ENCODE results near the gene GPR137C.
"Not testable (repeated sequence)": the region's sequence is repeated elsewhere in the genome, so short reads cannot be mapped to it uniquely, and the experiment has no call there.

The GPR137C gene

DNA sequence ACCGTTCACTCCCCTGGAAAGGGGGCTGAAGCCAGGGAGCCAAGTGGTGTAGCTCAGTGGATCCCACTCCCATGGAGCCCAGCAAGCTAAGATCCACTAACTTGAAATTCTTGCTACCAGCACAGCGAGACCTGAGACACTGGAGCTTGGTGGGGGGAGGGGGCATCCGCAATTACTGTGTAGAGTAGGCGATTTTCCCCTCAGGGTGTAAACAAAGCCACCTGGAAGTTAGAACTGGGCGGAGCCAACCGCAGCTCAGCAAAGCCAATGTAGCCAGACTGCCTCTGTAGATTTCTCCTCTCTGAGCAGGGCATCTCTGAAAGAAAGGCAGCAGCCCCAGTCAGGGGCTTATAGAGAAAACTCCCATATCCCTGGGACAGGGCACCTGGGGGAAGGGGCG, 15.8 kb downstream of the GPR137C start:
- not testable (repeated sequence) for DNase-seq

GRCh38 chr14:52575858-52576257, 23.2 kb downstream of the GPR137C start:
- no peak for DNase-seq

GRCh38 chr14:52583544-52583943, 30.9 kb downstream of the GPR137C start:
- no peak for DNase-seq

GRCh38 chr14:52589646-52590045, 37.0 kb downstream of the GPR137C start:
- no peak for DNase-seq

- DNase-seq = no peak
Observed at GRCh38 chr14:52590318-52590717, 37.7 kb downstream of the GPR137C start.

DNA sequence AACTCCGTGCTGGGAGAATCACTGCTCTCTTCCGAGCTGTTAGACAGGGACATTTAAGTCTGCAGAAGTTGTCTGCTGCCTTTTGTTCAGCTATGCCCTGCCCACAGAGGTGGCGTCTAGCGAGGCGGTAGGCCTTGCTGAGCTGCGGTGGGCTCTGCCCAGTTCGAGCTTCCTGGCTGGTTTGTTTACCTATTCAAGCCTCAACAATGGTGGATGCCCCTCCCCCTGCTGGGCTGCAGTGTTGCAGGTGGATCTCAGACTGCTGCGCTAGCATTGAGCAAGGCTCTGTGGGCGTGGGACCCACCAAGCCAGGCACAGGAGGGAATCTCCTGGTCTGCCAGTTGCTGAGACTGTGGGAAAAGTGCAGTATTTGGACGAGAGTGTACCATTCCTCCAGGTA, 43.7 kb downstream of the GPR137C start:
- no peak for DNase-seq

- no peak for DNase-seq
Observed at GRCh38 chr14:52596861-52597260, 44.2 kb downstream of the GPR137C start.

GRCh38 chr14:52598568-52598967, 45.9 kb downstream of the GPR137C start:
- DNase-seq = no peak

- DNase-seq = no peak
Observed at GRCh38 chr14:52599974-52600373, 47.3 kb downstream of the GPR137C start.

DNA sequence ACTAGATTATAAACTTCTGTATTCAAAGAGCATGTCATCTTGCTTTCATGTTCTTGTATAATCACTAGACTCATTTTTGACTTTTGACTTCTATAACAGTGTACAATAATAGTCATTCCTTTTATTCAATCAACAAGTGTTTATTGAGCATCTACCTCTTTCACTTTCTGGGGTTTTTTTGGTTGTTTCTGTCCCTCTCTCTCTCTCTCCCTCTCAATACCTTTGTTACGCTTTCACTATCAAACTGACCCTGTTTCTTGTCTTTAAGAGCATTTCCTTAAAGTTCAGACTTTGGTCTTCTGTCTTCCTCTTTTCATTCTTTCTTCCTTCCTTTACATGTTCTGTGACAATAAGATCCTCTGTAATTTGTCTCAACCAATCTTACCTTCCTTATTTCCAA, 49.5 kb downstream of the GPR137C start:
- DNase-seq = peak; percentile 3

DNA sequence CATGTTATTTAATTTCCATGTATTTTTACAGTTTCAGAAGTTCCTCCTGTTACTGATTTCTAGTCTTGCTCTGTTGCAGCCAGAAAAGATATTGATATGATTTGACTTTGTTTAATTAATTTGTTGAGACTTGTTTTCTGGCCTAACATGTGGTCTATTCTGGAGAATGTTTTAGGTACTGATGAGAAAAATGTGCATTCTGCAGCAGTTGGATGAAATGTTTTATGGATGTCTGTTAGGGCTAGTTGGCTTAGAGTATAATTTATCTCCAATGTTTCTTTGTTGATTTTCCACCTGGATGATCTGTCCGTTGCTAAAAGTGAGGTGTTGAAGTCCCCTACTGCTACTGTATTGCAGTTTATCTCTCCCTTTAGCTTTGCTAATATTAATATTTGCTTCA, 54.4 kb downstream of the GPR137C start:
- DNase-seq = no peak

- no peak for DNase-seq
Observed at GRCh38 chr14:52609445-52610044, 56.9 kb downstream of the GPR137C start.

GRCh38 chr14:52610187-52610586, 57.6 kb downstream of the GPR137C start:
- no peak for DNase-seq

GRCh38 chr14:52618602-52619001, 66.0 kb downstream of the GPR137C start:
- no peak for DNase-seq

- DNase-seq = no peak
Observed at GRCh38 chr14:52619687-52620086, 67.1 kb downstream of the GPR137C start.

GRCh38 chr14:52640137-52640536, 87.5 kb downstream of the GPR137C start:
- peak; percentile 37 for DNase-seq

- no peak for DNase-seq
Observed at GRCh38 chr14:52641745-52642144, 89.1 kb downstream of the GPR137C start.

- DNase-seq = no peak
Observed at GRCh38 chr14:52649511-52649910, 96.9 kb downstream of the GPR137C start.

- DNase-seq = no peak
Observed at GRCh38 chr14:52650774-52651173, 98.1 kb downstream of the GPR137C start.

DNA sequence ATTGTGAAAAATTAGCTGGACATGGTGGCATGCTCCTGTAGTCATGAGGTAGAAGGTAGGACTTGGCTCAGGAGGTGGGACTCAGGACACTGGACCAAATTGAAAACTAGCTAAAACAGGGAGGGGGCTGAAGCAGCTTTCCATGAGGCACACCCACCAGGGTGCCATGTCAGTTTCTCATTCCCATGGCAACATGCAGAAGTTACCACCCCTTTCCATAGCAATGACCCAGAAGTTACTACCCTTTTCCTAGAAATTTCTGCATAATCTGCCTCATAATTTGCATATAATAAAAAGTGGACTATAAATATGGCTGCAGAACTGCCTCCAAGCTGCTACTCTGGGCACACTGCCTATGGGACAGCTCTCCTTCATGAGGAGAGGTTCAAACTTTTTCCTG, 104.3 kb downstream of the GPR137C start:
- DNase-seq = no peak

- no peak for DNase-seq
Observed at GRCh38 chr14:52660325-52660724, 107.7 kb downstream of the GPR137C start.

GRCh38 chr14:52660832-52661231, 108.2 kb downstream of the GPR137C start:
- DNase-seq = no peak

- DNase-seq = no peak
Observed at GRCh38 chr14:52661314-52661713, 108.7 kb downstream of the GPR137C start.

DNA sequence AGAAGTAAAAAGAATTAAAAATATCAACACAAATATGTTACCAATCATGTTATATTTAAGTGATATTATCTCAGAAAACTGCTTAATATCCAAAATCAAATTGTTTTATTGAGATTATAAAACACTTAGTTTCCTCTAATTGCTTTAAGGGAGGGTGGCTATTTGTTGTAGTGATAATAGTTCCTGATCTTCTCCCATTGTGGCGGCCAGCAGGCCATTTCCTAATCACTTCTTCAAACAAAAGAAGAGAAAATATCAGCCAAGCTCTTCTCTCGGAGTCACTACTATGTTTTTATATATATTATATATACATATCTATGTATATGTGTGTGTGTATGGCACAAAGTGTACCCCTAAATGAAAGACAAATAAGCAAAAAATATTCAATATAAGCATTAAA, 111.2 kb downstream of the GPR137C start:
- no peak for DNase-seq

DNA sequence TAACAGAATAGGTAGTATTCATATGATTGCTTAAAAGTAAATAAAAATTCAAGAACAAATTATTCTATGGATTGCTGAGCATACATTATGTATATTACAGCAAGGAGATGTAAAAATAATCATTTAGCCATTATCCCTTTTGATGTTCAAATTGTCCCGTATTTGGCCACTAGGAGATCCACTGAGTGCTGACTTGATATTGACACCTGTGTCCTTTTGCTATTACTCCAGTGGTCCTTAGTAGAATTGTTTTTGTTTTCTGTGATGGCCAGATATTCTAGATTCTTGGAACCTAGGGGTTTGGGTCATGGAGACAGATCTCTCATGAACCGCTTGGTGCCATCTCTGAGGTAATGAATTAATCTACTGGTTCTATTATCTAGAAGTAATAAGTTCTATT, 126.0 kb downstream of the GPR137C start:
- DNase-seq = peak; percentile 11

All from inflammatory macrophage treated with lipopolysaccharide for 4 hours (primary cell).